Activated CD4-positive, alpha-beta T cell treated with anti-CD3 and anti-CD28 coated beads, Interleukin-2, amount 10 ng/mL, durations not matched to agents 24 days and 14 days (primary cell): ENCODE measurements around the gene MAZ. TPM values are rescaled to one million over a fixed set of nuclear protein-coding genes. Genes with fewer than 3 reads are reported as not detected.

ENCODE experiments used
- DNase-seq: peaks from one replicate; pipeline ENCODE4 v3.0.0; 2022
- H3K27ac Mint-ChIP-seq: one replicate; pipeline ENCODE4 v1.8.0; 2022; ENCODE audit warnings: mild to moderate bottlenecking, mixed read lengths
- H3K27me3 Mint-ChIP-seq: one replicate; pipeline ENCODE4 v1.8.0; 2022; ENCODE audit warnings: mixed read lengths
- H3K36me3 Mint-ChIP-seq: one replicate; pipeline ENCODE4 v1.8.0; 2022; ENCODE audit warnings: low read depth, mild to moderate bottlenecking, mixed read lengths
- H3K4me1 Mint-ChIP-seq: one replicate; pipeline ENCODE4 v1.8.0; 2021; ENCODE audit warnings: mixed read lengths
- H3K4me3 Mint-ChIP-seq: one replicate; pipeline ENCODE4 v1.8.0; 2022; ENCODE audit warnings: mild to moderate bottlenecking, moderate library complexity, mixed read lengths
- H3K9me3 Mint-ChIP-seq: one replicate; pipeline ENCODE4 v1.8.0; 2021; ENCODE audit warnings: mixed read lengths
- intact Hi-C: fragments of 100-400 bp; cut with micrococcal nuclease; formaldehyde crosslinking; loops from one replicate; pipeline ENCODE4 v1.15.1; 2023
- total RNA-seq: library from RNA; stranded (reverse); gene quantifications from 2 replicates; pipeline ENCODE4 v1.2.3, GENCODE V29; 2022

MAZ gene
- total RNA-seq, 1 donor from 2014 or later, result 380 TPM

DNA sequence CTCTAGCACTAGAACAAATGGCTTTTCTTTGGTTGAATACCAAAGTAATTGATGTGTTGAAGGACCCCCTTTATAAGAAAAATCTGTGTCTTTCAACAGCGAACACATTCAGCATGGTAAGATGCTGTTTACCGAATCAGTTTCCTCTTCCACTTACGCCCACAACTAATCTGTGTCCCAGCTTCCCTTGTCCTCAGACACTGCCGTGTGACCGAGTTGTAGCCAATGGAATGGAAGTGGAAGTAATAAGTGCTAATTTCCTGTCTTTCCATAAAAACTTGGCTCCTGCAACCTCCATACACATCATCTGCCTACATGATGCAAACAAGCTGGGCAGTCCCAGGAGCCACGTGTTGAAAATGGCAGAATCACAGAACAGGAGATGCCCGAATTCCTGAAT lies 46.3 kb downstream of the MAZ start:
- peaks cover 19% of the 10 kb centered on the region for H3K36me3 Mint-ChIP-seq
- DNase-seq, result no peak
- peaks cover 2% of the 10 kb centered on the region for H3K4me1 Mint-ChIP-seq
- no peak overlapping the region for H3K27ac Mint-ChIP-seq
- no peak overlapping the region for H3K4me3 Mint-ChIP-seq
- intact Hi-C loops, result no loop called here
- no peaks in the 10 kb centered on the region for H3K9me3 Mint-ChIP-seq
- H3K27me3 Mint-ChIP-seq, result no peaks in the 10 kb centered on the region

DNA sequence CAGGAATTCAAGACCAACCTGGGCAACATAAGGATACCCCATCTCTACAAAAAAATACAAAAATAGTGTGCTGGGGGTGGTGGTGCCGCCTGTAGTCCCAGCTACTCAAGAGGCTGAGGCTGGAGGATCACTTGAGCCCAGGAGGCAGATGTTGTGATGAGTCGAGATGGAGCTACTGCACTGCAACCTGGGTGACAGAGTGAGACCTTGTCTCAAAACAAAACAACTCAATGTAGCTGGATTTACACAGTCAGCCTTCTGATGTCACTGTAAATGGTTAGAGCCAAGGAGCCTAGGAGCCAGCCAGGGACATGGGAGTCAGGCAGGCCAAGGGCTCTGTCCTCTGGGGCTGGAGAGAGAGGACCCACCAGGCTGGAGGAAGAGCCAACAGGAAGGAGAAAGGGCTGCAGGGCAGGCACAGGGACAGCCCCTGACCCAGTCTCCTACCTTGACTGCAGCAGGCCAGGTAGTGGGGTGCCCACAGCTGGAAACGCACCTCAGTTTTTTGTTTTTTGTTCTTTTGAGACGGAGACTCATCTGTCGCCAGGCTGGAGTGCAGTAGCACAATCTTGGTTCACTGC lies 48.3 kb downstream of the MAZ start:
- Mint-ChIP-seq H3K27ac (no peak overlapping the region), H3K36me3 (peaks cover 22% of the 10 kb centered on the region), H3K27me3 (no peaks in the 10 kb centered on the region), H3K4me3 (no peak overlapping the region), H3K4me1 (peaks cover 2% of the 10 kb centered on the region), H3K9me3 (no peaks in the 10 kb centered on the region)
- DNase-seq, result no peak
- intact Hi-C loops, result no loop called here

DNA sequence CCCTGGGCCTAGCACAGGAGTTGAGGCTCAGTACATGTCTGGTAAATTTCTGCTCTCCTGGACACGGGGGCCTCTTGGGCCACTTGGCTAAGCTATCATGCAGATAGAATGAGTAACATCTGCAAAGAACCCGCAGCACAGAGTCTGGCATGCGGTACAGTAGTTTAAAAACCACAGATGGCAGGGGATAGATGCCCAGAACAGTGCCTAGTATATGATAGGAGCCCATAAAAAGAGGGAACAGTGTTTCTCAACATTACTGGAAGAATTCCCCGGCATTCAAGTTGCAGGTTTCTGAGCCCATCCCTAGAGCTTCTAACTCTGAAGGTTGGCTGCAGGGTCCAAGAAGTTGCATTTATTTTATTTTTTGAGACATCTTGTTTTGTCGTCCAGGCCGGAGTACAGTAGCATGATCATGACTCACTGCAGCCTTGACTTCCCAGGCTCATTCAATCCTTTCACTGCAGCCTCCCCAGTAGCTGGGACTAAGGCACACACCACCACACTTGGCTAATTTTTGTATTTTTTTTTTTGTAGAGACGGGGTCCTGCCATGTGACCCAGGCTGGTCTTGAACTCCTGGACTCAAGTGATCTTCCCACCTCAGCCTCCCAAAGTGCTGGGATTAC lies 50.9 kb downstream of the MAZ start:
- Mint-ChIP-seq H3K27ac (no peak overlapping the region), H3K27me3 (no peaks in the 10 kb centered on the region), H3K4me3 (no peak overlapping the region), H3K4me1 (peaks cover 14% of the 10 kb centered on the region), H3K36me3 (peaks cover 27% of the 10 kb centered on the region), H3K9me3 (no peaks in the 10 kb centered on the region)
- DNase-seq, result no peak
- intact Hi-C loops, result no loop called here

DNA sequence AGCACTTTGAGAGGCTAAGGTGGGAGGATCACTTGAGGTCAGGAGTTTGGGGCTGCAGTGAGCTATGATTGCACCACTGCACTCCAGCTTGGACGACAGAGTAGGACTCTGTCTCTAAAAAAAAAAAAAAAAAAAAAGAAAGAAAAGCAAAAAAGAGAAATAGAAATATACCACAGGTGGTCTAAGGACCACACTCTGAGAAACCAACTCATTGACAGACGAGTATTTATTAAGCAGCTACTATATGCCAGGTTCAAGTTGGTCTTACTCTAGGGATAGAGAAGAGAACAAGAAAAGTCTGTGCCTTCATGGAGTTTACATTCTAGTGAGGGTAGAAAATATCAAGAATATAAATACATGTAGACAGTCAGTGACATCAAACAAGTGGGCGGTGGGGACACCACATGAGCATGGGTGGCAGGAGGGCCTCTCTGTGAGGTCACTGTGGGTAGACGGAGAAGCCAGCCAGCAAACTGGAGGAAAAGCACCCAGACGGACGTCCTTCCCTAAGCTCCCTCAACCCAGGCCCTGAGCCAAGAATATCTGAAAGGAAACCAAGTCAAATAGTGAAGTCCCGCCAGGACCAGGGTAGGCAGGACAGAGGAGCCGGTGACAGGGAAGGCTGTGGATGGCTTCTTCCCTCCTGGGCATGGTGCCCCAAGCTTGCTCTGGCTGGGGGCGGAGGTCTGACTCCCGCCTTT lies 52.0 kb downstream of the MAZ start:
- Mint-ChIP-seq H3K36me3 (peaks cover 30% of the 10 kb centered on the region), H3K4me3 (no peak overlapping the region), H3K4me1 (peaks cover 19% of the 10 kb centered on the region), H3K27me3 (no peaks in the 10 kb centered on the region), H3K27ac (no peak overlapping the region), H3K9me3 (no peaks in the 10 kb centered on the region)
- intact Hi-C loops, result no loop called here
- no peak for DNase-seq

- no peaks in the 10 kb centered on the region for H3K27me3 Mint-ChIP-seq
- intact Hi-C loops, result no loop called here
- peaks cover 21% of the 10 kb centered on the region for H3K4me1 Mint-ChIP-seq
- H3K36me3 Mint-ChIP-seq, result peaks cover 30% of the 10 kb centered on the region
- no peak overlapping the region for H3K4me3 Mint-ChIP-seq
- H3K27ac Mint-ChIP-seq, result peak overlapping the region; percentile 59
- DNase-seq, result no peak
- H3K9me3 Mint-ChIP-seq, result no peaks in the 10 kb centered on the region
Measured at GRCh38 chr16:29858974-29859373, 52.6 kb downstream of the MAZ start.

DNA sequence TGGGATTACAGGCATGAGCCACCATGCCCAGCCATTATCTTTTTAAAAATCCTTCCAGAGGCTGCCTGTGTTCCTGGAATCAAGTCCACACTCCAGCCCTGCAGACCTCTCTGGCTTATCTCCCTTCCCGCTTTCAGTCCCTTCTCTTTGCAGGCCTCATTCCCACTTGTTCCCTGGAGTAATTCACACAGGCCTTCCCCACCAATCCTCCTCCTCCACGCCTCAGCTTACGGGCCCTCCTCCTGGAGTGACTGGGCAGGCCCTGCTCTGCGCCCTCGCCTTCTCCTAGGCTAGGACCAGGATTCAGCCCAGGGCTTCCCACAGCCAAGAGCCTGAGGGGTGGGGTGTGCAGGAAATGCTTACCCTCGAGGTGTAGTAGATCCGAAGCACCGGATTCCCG lies 53.9 kb downstream of the MAZ start:
- Mint-ChIP-seq H3K4me1 (peaks cover 23% of the 10 kb centered on the region), H3K27ac (no peak overlapping the region), H3K9me3 (no peaks in the 10 kb centered on the region), H3K27me3 (no peaks in the 10 kb centered on the region), H3K4me3 (no peak overlapping the region), H3K36me3 (peaks cover 30% of the 10 kb centered on the region)
- intact Hi-C loops, result loop anchor here (10.0 kb wide), 2 partner anchors 115 to 165 kb away; partner anchors contain the start of genes C16orf92 and TAOK2
- no peak for DNase-seq

Other genes starting within 250 kb of the MAZ start
- gene SPN, start 143.3 kb upstream of the MAZ start, total RNA-seq, result 157 and 165 TPM in 2 replicates
- gene QPRT, start 127.3 kb upstream of the MAZ start, total RNA-seq, result 5.8 and 6.3 TPM in 2 replicates
- gene C16orf54, start 60.5 kb upstream of the MAZ start, total RNA-seq, result 17.0 and 17.8 TPM in 2 replicates
- gene ZG16, start 28.3 kb upstream of the MAZ start, total RNA-seq, result not detected in 2 replicates
- gene KIF22, start 15.8 kb upstream of the MAZ start, total RNA-seq, result 132 TPM in 2 replicates
- gene PRRT2, start 5.7 kb downstream of the MAZ start, total RNA-seq, result 1.6 and 1.7 TPM in 2 replicates
- gene PAGR1, start 9.6 kb downstream of the MAZ start, total RNA-seq, result 25.8 and 27.0 TPM in 2 replicates
- 116 and 122 TPM in 2 replicates for gene MVP, start 13.9 kb downstream of the MAZ start, total RNA-seq
- 69.2 and 71.2 TPM in 2 replicates for gene CDIPT, start 56.7 kb downstream of the MAZ start, total RNA-seq
- gene SEZ6L2, start 93.0 kb downstream of the MAZ start, total RNA-seq, result 0.26 and 0.61 TPM in 2 replicates
- 4.4 and 4.8 TPM in 2 replicates for gene ASPHD1, start 94.0 kb downstream of the MAZ start, total RNA-seq
- gene KCTD13, start 119.7 kb downstream of the MAZ start, total RNA-seq, result 51.4 and 58.8 TPM in 2 replicates
- gene TMEM219, start 155.6 kb downstream of the MAZ start, total RNA-seq, result 41.7 and 43.8 TPM in 2 replicates
- 35.8 and 38.7 TPM in 2 replicates for gene TAOK2, start 167.3 kb downstream of the MAZ start, total RNA-seq
- 45.9 and 47.7 TPM in 2 replicates for gene HIRIP3, start 189.1 kb downstream of the MAZ start, total RNA-seq
- 129 and 133 TPM in 2 replicates for gene INO80E, start 189.7 kb downstream of the MAZ start, total RNA-seq
- 2.7 and 3.2 TPM in 2 replicates for gene DOC2A, start 204.5 kb downstream of the MAZ start, total RNA-seq
- not detected in 2 replicates for gene C16orf92, start 216.7 kb downstream of the MAZ start, total RNA-seq
- gene TLCD3B, start 224.7 kb downstream of the MAZ start, total RNA-seq, result 1.5 and 1.8 TPM in 2 replicates